GM21619 (cell line): ENCODE measurements around the gene ZCCHC24.
"Not testable (repeated sequence)": the region's sequence is repeated elsewhere in the genome, so short reads cannot be mapped to it uniquely, and the experiment has no call there.

Experiments used
- ATAC-seq: cut with Tn5 transposase; IDR thresholded peaks from one replicate; pipeline ENCODE4 v1.9.1; 2021; ENCODE audit not compliant: unreplicated experiment

The ZCCHC24 gene

DNA sequence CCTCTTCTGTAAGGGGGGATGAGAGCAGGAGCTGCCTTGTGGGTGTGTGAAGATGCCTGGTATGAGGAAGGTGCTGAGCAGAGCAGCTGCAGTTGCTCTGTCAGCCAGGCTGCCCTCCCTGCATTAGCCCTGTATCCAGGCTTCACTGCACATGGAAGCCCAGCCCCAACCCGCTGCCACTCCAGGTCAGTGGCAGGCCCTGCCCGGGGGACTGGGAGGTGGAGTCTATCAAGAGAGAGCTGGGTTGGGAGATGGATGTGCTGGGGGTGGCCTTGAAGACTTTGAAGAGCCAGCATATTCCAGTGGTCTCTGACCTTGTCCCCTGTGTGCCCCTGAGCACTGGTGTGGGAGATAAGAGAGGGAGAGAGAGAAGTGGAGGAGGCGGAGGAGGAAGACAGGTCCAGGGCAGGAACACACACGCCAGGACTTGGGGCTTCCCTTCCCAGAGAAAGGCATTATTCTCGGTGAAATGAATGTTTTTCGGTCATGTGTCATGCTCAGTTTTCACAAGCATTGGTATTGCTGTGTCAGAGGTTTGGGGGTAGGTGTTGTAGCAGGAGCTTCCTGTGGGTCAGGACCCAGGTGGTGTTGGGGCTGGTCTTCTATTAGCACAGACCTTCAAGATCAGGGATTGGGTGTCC, 95.5 kb downstream of the ZCCHC24 start:
- ATAC-seq: no peak

DNA sequence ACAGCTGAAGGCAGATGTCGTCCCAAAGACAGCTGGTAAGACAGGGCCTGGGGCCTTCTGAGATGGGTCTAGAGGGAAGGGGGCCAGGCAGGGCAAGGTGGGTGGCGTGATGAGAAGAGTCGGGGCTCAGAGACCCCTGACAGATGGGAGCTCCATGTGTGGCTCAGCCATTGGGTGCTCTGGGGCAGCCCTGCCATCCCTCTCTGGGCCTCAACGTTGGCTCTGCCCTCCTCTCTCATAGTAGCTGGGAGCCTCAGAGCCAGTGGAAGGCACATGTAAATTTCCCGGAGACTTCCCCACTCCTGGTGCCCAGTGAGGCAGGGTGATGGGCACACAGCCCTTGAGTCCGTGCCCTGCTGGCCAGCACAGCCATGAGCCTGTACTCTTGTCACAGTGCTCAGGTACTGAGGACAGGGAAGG, 96.3 kb downstream of the ZCCHC24 start:
- no peak for ATAC-seq

DNA sequence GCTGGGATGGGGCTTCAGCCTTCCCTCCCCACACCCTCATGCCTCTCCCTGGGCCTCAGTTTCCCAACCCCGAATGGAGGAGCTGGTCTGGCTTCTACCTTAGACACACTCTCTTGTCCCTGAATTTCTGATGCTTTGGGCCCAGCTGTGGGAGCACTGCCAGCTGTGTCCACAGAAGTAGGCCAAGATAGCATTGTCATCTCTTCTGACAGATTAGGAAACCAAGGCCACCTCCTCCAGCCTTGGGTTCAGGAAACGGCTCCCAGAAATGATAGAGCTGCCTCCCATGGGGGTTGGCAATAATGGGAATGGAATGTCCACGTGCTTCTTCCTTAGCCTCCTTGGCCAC, 96.8 kb downstream of the ZCCHC24 start:
- no peak for ATAC-seq

DNA sequence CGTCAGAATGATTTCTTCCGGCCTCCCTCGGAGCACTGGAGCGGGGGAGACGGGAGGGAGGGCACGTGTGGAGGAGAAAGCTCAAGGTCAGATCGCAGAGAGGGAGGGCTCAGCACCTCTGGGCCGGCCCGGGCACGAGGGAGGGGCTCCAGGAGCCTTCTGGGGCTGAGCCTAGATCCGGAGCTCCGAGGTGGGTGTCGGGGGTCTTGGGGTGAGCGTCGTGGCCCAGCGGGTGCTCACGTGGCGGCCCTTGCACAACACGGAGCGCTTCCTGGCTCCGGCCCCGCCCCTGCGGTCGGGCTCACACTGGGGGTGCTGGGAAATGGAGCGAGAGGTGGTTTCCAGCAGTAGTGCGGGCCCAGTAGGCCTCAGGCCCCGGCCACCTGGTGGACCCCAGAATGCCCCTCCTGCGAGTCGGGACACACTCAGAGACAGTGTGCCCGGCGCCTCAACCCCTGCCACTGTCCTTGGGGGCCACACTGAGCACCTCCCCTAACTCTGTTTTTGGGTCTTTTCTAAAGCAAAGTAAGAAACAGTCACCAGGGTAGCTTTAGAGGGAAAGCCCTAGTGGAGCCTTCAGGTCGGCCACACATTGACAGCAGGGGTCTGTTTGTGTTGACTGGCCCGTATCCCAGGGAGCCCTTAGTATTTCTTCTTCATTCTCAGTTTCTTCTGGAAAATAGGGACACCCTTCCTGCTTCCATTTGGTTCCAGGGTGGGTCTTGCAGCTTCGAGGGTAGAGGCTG, 97.4 kb downstream of the ZCCHC24 start:
- peak; percentile 67 for ATAC-seq

DNA sequence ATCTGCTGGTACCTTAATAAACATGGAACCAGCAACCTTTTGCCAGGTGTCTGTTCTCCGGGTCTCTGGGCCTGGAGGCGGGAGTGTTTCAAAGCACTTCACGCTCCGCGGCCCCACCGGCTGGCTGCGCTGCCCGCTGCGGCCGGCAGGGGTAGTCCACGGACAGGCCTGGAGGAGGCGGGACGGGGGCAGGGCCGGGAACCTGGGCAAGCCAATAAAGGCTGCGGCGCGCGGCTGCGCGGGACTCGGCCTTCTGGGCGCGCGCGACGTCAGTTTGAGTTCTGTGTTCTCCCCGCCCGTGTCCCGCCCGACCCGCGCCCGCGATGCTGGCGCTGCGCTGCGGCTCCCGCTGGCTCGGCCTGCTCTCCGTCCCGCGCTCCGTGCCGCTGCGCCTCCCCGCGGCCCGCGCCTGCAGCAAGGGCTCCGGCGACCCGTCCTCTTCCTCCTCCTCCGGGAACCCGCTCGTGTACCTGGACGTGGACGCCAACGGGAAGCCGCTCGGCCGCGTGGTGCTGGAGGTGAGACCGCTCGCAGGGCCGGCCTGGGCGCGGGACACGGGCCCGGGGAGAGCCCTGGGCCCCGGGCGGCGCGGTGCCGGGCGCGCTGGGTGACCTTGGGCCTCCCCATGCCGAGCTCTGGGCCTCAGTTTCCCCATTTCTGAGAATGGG, 98.1 kb downstream of the ZCCHC24 start, which contains the start of gene PPIF:
Gene PPIF, plus strand, starts transcription at position 244 of the 668 bp plus-strand sequence. Its CDS starts 80 bp downstream, at position 324.
- ATAC-seq: peak; percentile 77

DNA sequence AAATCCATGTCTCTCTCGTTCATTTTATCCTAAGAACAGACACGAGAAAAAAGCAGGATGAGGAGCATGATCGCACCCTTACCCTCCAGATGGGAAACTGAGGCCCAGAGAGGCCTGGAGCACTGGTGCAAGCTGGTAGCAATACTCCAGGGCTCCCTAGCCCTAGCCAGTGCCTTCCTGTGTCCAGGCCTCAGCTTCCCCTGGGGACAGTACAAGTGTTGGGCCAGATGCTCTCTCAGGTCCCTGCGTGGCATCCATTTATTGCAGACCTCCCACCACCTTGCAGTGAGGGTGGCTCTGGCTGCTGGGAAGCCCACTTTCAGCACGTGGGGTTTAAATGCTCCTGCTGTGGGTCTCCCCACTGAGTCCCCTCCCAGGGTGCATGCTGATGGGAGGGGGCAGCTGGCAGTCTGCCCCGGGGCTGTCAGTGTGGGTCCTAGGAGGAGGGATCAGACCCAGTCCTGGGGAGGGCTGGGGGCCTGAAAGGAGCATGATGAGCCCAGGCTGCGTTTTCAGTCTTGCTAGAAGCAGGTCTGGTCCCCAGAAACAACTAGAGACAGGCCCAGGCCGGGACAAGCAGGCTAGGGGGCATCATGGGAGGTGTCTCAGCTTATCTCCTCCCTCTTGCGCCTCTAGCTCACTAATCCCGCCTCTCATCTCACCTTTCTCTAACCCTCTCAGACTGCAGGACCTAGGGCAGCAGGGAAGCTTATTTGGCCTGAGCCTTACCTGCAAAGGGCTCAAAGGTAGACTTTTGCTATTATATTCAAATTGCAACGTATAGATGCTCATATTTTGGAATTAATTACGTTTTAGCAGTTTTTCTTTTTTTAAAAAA, 98.8 kb downstream of the ZCCHC24 start:
- ATAC-seq: no peak

DNA sequence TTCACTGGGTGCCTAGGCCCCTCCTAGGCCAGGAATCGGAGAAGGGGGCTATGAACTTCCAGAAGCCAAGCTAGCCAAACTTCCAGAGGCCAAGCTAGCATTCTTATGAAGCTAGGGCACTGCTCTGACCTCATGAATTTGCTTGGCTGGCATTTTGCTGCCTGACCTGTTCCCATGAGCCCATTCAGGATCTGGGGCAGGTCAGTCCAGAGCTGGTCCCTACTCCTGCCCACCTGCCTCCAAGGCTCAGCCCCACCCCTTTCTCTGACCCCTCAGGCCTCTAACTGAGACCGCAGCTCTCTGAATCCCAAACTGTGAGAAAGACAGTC, 99.4 kb downstream of the ZCCHC24 start:
- ATAC-seq: no peak

DNA sequence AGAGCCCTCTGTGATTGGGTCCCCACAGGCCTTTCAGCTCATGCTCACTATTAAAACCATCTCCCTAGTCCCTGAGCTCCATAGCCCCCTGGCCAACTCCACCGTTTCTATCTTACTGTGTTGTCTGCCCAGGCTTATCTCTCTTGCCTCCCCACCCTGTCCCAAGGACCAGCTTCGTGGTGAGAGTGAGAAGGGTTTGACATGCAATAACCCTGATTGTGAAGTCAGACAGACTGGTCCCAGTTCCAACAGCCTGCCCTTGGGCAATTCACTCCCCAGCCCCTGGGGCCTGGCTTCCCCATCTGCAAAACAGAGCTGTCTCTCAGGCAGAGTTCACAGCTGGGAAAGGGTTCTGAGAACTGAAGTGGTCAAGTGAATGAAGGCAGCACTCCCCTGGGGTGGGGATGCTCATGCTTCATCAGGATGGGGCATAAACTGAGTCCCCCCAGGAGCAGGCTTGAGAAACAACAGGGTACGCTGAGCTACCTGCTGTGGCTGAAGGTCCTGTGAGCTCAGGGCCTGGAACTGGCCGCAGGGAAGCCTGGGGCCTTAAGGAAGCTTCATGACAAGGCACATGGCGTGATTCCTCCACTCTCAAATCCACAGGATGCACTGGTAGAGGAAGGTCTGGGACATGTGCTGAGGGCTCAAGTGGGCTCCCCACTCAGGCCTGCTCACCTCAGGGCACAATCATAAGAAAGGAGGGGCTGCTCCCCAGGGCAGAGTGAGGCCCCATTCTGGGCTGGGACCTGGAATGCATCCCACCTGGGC, 100.0 kb downstream of the ZCCHC24 start:
- no peak for ATAC-seq

DNA sequence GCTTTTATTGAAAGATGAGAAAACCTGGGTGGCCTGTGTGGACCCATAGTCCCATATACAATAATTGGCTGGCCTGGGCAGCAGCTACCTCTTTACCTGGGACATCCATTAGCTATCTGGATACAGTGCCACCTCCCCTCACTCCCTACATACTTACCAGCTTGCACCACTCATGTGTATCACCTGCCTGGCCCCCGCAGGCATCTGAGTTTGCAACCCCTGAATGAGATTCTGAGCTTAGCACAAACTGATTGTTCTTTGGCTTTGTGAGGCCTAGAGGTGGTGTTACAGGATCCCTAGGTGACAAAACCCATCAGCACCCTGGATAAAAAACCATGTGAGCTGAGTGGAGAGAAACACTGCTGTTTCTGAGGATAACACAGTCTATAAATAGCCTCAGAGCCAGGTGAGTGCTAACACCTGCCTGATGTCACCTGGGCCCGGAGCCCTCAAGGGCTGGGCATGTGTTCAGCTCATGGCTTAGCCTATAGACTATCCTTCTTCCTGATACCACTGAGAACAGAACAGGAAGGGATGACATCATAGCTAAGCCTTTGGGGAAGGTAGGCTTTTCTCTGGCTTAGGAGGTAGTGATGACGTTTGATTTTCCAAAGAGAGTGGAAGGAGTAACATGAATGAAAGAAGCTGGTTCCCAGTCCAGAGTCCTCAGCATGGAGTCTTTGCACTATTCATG, 100.8 kb downstream of the ZCCHC24 start:
- ATAC-seq: no peak

DNA sequence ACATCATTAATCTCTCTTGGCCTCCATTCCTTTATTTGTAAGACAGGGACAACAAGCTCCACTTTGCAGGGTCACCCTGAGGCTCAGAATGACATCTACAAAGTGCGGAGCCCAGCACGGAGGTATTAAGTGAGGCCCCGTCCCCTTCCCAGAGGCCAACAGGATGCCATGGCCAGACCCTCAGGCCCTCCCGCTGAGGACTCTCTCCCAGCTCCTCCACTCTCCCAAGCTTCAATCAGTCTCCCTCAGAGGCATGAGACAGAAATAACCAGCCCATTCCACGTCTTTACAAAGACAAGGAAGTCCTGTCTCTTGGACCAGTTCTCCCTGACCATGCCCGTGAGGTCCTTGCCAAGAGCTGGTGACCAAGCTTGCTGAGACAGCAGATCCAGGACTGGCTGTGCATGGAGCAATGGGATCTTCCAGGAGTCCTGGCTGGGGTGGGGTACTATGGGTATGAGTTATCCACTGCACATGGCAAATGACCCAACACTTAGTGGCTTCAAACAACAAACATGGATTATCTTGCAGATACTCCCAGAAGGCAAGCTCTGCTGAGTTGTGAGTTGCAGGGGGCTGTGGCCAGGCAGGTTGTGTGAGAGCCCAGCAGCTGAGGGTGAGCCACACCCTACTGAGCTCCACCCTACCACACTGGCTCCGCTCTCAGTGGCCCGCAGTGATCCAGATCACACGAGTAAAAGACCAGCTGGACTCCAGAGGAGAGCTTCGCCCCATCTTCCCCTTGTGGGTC, 102.4 kb downstream of the ZCCHC24 start:
- ATAC-seq: no peak

DNA sequence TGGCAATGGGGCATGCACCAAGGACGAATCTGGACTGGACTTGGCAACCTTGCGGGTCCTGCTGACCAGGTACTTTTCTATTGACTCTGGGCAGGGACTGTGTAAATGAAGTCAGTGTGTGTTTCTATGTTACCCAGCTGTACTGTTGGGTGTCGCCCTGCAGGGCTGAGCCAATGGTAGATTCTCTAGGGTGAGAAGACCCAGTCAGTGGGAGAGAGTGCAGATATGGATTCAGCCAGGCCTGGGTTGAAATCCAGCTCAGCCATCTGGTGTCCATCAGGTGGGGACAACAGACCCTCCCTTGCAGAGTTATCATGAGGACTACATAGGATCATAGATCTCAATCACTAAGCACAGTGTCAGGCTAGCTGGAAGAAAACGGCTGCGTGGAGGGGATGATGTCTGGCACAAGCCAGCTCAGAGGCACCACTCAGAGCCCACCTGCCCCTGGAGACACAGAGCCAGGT, 103.1 kb downstream of the ZCCHC24 start:
- no peak for ATAC-seq

DNA sequence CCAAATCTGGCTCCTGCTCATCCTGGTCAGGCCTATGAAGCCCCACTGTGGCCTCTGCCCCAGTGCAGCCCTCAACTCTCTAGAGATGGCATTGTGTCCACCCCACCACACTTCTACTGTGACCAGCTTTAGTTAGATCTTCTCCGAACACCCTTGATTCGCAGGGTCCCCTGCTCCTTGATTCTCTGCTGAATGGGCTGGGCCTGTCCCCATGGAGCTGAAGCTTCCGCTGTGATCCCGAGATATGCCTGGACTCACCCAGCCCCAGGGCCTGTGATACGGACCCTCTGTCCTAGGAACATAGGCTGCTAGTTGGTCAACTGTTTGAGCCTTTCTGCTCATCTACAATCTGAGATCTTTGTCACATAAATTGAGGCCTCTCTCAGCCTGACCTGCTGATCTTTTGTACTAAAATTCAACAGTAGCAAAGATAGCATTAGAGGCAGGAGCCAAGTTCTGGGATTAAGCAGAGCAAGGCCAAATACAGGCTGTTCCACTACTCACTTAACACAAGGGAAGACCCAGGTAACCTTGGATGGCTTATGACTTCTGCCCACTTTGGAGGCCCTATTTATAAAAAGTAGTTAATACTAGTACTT, 104.7 kb downstream of the ZCCHC24 start:
- no peak for ATAC-seq

DNA sequence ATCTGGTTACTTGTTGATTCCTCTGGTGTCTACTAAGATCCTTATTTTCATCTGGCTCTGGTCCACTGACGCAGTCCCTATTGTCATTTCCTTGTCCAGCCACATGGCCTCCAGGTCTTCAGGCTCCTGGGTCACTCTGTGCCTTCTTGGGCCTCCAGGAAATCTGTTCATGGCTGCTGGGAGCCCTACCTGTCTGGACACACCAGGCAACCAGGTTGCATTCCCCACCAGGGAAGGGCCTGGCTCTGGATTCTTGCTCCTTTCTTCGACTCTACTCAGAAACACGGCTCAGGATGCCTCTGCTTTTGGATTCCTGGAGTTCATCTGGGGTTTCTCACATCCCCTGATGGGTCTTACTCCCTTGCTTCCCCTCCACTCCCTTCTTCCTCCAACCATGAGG, 106.2 kb downstream of the ZCCHC24 start:
- no peak for ATAC-seq

DNA sequence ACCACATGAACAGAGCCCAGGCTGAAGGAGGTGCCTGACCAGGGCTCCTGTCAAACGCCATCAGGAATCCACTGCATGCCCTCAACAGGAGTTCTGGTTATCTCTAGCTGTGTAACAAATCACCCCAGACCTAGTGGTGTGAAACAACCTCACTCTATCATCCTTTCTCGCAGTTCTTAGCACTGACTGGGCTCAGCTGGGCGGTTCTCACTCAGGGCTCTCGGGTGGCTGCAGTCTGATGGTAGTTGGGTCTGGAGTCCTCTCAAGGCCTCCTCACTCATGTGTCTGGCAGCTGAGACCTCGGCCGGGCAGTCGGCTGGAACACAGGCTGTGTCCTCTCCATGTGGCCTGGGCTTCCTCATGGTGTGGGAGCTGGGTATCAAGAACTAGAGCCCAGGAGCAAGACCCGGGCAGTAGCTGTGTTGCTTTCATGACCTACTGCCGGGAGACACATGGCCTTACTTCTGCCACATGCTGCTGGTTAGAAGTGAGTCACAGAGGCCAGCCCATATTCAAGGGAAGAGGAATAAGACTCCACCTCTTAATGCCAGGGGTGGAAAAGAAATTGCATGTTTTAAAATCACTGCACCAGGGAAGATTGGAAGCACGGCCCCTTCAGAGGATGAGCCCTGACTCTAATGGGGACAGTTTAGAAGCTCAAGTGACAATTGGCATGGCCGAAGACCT, 107.5 kb downstream of the ZCCHC24 start:
- ATAC-seq: not testable (repeated sequence)

DNA sequence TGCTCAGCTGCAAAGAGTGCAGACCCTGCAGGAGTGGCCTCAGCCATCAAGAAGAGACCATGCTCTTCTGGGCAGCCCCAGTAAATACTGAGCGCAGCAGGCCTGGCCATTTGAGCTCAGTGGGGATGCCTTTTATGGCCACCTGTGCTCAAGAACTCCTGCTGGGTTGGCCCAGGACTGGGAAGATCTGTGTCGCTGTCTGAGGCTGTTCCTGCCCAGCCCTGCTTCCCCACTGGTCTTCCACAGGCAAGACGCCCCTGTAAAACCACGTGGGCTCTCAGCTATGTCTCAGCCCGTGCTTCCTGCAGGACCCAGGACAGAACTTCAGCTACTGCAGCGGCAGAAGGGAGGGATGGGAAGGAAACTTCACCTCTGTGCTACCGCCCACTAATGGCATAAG, 108.7 kb downstream of the ZCCHC24 start:
- ATAC-seq: no peak

DNA sequence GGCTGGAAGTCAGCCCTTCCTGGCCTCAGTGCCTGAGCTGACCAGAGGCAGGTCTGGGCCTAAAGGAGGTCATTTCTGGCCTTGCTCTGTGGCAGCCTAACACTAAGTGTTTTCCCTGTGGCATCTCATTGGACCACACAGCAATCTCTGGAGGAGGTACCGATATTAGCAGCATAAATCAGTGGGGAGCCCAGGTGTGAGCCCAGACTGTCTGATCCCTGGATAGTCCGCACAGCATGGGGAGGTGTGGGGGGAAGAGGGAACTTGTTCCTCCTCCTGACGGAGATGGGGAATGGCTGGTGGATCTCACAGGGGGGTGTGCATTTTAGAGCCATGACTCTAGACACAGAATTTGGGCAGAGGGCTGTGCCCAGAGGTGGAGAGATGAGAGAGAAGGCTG, 109.1 kb downstream of the ZCCHC24 start:
- ATAC-seq: no peak

DNA sequence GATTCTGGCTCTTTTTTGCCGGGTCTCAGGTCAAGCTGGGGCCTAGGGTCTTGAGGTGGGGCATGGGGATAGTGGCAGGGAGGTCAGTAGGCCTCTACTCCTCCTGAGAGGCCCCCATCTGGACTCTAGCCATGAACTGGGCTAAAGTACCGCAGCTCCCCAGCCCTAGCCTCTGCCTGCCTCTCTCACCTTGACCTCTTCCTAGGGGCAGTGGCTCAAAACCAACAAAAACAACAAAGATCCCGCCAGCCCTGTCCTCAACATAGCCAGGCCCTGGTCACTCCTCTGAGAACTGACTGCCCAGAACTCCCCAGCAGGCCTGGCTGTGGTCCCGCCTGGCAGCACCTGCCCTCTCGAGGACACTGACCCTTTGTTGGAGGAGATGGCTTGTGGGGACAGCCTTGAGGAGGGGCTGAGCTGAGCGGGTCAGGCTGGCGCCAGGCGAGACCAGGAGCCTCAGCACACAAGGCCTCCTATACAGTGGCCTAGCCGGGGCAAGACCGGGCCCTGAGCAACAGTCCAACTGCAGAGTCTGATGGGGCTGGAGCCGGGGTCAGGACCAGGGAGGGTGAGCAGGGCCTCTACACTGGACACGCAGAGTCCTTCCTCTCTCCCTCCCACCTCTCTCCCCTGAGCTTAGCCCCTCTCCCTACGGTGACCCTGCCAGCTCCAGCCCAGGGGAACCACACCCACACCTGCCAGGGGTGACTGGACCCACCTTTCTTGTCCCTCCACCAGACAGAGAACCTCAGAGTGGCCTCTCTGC, 109.8 kb downstream of the ZCCHC24 start:
- ATAC-seq: no peak

DNA sequence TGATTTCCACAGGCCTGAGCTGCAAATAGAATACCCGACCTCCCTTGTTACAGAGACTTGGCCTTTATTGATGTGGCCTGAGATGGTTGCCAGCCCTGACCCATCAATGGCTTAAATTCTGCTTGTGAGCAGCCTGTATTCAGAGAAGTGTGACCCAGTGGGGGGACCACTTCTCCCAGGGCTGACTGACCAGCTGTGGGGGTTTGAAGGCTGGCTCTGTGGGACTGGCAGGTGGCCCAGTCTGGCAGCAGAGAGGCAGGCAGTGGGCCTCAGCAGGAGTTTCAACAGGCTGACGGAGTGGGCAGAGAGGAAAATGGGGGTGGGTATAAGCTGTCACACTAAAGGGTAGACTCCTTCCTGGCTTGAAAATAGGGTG, 110.3 kb downstream of the ZCCHC24 start:
- ATAC-seq: no peak
